Measurements from ENCODE around the gene TBC1D5.
"Not testable (repeated sequence)": the region's sequence is repeated elsewhere in the genome, so short reads cannot be mapped to it uniquely, and the experiment has no call there.

Gene TBC1D5

DNA sequence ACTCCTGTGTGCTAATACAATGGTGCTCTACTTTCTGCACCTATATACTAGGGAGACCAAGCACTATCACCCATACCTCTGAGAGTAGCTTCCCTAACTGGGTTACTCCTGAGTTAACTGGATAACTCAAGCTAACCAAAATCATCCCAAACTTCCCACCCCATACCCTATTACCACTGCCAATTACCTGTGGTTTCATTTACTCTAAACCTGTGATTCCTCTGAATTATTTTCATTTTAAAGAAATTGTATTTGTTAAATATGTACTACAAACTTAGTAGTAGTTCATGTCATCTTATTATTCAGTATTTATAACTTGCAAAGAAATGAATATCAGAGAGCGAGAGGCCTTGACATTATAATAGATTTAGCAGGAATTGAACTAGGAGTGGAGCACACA, 340.5 kb downstream of the TBC1D5 start:
- no peak for DNase-seq (ENCODE audit: low spot score)

DNA sequence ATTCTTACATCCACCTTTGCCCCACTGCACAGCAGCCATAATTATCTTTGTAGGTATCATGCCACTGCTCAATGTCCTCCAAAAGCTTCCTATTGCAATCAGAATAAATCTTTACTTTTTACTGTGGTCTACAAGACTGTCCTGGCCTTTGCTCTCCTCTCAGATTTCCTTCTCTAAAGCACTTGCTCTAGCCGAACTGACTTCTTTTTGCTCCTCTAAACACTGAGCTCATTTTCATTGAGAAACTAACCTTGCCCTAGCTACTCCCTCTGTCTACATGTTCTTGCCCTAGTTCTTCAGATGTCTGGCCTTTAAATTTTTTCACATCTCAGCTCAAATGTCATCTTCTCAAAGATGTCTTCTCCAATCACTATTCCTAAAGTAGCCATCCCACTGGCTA, 342.8 kb downstream of the TBC1D5 start:
- DNase-seq (ENCODE audit: low spot score), result peak; percentile 19

- DNase-seq (ENCODE audit: low spot score), result peak; percentile 46
Measured at GRCh38 chr3:17398959-17399551, 343.4 kb downstream of the TBC1D5 start.

- DNase-seq (ENCODE audit: low spot score), result no peak
Measured at GRCh38 chr3:17396036-17396435, 346.4 kb downstream of the TBC1D5 start.

DNA sequence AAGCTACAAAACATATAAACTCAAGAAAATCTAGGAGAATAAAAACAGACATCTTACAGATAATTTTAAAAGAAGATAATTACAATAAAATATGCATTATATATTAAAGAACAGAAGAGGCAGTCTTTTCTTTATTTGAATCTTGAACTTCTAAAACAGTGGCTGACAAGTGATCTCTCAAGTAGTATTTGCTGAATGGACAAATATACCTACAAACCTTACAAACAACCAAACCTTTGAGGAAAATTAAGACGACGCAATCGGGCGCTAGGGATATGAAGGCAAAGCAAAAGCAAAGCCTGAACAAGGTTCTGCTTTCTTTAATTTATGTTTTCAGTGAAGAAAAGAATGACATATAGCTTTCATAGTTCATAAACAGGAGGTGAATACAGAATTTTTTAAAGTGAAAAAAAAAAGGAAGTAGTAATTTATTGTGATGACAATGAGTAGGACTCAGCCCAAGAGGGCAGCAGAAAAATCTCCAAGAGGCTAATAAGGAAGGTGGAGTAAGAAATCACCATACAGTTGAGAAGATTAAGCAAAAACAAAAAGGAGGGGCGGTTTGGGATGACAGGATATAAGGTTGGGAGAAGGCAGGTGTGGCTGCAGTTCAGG, 347.8 kb downstream of the TBC1D5 start:
- DNase-seq (ENCODE audit: low spot score), result no peak

DNA sequence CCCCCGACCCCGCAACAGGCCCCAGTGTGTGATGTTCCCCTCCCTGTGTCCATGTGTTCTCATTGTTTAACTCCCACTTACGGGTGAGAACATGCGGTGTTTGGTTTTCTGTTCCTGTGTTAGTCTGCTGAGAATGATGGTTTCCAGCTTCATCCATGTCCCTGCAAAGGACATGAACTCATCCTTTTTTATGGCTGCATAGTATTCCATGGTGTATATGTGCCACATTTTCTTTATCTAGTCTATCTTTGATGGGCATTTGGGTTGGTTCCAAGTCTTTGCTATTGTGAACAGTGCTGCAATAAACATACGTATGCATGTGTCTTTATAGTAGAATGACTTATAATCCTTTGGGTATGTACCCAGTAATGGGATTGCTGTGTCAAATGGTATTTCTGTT, 349.9 kb downstream of the TBC1D5 start:
- DNase-seq (ENCODE audit: low spot score), result not testable (repeated sequence)

DNA sequence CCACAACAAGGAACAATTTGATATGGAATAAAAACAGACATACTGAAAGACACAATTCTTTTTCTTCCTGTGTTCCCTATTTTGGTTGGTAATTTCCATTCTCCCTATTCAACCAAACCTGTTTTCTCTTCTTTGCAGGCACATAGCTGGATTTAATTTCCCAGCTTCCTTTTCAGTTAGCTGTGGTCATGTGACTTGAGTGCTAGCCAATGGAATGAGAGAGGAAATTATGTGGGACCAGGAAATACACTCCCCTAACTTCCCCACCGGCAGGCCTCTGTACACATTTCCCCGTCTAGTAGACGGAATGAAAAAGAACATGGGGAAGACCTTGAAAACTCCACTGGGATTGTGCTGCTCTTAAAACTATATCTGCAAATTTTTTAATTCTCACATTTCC, 351.6 kb downstream of the TBC1D5 start:
- DNase-seq (ENCODE audit: low spot score), result no peak

DNA sequence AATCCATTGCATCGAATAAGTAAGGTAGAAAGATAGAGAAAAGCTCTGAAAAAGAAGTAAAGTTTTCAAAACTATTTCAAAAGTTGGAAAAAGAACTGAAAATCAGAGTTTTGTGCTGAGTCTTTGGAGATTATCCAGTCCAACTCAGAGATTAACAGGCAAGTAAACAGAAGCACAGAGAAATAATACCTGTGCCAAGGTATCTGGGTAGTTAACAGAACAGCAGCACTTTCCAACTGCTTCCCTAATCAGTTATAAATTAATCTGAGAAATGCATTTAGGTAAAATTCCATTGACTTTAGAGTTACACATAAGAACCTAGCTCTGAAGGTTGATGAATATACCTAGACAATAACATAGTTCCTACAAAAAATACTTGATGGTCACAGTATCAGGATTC, 355.3 kb downstream of the TBC1D5 start:
- DNase-seq (ENCODE audit: low spot score), result no peak

DNA sequence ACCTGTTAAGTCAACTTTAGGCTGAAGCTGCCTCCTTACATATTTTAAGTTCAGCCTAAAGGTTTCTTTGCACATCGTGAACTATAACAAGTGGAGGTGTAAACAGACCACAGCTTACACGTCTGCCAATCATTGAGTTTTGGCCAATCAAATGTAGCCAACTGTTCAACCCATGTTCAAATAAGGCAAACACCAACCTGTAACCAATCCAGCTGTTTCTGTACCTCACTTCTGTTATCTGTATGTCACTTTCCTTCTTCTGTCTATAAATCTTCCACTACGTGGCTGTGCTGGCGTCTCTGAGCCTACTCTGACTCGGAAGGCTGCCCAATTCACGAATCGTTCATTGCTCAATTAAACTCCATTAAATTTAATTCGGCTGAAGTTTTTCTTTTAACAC, 356.0 kb downstream of the TBC1D5 start:
- DNase-seq (ENCODE audit: low spot score), result no peak

DNA sequence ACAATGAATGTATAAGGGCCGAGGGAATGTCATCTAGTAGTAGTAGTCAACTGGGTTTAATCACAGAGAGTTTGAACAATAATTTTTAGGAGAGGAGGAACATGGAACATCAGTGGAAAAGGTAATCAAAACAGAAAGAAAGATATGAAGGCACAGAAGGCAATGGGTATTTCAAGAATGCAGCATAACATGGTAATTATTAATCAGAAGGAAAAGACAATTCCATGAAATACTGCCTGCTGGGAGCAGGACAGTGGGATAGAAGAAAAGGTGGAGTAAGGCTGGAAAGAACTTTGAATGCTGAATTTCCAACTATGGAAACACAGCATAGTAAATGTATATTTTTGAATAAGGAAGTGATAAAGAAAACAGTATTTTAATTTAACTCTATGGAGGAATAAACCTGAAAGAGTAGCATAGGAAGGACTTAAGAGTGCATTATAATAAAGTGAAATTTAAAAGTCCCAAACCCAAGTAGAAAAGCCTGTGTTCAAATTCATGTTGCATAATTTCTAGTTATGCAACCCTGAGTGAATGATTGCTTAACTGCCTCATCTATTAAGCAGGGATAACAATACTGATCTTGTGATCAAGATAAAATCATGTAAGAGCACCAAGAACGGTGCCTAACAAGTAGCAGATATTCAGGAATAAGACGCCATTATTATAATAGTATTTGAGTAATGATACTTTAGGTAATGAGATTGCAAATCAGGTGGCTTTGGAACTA, 357.7 kb downstream of the TBC1D5 start:
- DNase-seq (ENCODE audit: low spot score), result no peak

DNA sequence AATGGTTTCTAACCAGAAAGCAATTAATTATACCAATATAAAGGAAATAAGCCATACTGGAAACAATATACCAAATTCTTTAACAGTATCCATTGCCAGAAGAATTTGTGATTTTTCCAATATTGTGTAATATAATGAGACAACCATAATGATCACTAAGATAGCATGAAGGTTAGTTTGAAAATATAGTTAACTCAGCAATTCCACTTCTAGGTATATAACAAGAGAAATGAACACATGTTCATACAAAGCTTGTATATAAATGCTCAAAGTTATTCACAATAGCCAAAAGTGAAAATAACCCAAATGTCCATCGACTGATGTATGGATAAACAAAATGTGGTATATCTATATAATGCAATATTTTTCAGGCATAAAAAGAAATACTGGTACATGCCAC, 369.1 kb downstream of the TBC1D5 start:
- DNase-seq (ENCODE audit: low spot score), result no peak

GRCh38 chr3:17372362-17373210, 369.8 kb downstream of the TBC1D5 start:
- DNase-seq (ENCODE audit: low spot score), result no peak

- no peak for DNase-seq (ENCODE audit: low spot score)
Measured at GRCh38 chr3:17369973-17370372, 372.5 kb downstream of the TBC1D5 start.

DNA sequence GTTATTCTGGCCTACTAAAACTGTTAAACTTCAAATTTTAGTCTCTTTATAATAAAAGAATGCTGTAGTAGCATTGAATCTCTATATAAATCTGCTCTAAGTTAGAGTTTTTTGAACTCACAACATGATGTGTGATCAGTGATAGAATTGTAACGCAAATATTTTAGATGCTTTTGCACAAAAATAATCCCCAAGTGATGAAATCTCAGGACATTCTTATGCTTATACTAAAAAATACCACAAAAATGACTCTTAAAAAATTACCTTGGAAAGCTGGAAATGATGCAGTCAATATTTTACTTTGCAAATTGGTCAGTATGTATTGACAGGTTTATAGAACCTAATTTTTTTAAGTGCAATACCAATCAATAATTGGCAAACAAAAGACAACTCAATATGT, 375.3 kb downstream of the TBC1D5 start:
- no peak for DNase-seq (ENCODE audit: low spot score)

DNA sequence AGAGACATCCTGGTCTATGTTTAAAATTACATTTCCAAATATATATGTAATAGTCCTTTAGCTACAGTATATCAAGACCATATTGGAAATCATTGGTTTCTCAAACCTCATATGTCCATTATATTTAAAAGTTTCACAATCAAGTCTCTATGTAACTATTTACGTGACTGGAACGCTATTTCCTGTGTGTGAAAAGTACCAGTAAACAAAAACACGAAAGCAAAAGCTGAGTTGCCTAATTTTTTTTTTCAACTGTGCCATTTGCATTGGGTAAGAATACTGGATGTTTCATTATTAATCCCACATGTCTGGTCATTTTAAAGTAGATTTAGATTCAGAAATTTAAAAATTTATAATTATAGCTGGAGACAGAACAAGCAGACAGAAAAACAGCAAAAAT, 381.4 kb downstream of the TBC1D5 start:
- DNase-seq (ENCODE audit: low spot score), result no peak

GRCh38 chr3:17359911-17360310, 382.5 kb downstream of the TBC1D5 start:
- no peak for DNase-seq (ENCODE audit: low spot score)

- DNase-seq (ENCODE audit: low spot score), result no peak
Measured at GRCh38 chr3:17357035-17357710, 385.3 kb downstream of the TBC1D5 start.

GRCh38 chr3:17356585-17356984, 385.8 kb downstream of the TBC1D5 start:
- no peak for DNase-seq (ENCODE audit: low spot score)

- no peak for DNase-seq (ENCODE audit: low spot score)
Measured at GRCh38 chr3:17355591-17355990, 386.8 kb downstream of the TBC1D5 start.

GRCh38 chr3:17354341-17354740, 388.1 kb downstream of the TBC1D5 start:
- DNase-seq (ENCODE audit: low spot score), result no peak

GRCh38 chr3:17352620-17353019, 389.8 kb downstream of the TBC1D5 start:
- DNase-seq (ENCODE audit: low spot score), result no peak

DNA sequence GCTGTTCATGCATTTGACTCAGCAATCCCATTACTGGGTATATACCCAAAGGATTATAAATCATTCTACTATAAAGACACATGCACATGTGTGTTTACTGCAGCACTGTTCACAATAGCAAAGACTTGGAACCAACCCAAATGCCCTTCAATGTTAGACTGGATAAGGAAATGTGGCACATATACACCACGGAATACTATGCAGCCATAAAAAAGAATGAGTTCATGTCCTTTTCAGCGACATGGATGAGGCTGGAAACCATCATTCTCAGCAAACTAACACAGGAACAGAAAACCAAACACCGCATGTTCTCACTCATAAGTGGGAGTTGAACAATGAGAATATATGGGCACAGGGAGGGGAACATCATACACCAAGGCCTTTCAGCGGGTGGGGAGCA, 391.2 kb downstream of the TBC1D5 start:
- not testable (repeated sequence) for DNase-seq (ENCODE audit: low spot score)

Measured in NAMALWA (cell line).